Measurements from ENCODE around the gene CLIP2.

The CLIP2 gene

DNA sequence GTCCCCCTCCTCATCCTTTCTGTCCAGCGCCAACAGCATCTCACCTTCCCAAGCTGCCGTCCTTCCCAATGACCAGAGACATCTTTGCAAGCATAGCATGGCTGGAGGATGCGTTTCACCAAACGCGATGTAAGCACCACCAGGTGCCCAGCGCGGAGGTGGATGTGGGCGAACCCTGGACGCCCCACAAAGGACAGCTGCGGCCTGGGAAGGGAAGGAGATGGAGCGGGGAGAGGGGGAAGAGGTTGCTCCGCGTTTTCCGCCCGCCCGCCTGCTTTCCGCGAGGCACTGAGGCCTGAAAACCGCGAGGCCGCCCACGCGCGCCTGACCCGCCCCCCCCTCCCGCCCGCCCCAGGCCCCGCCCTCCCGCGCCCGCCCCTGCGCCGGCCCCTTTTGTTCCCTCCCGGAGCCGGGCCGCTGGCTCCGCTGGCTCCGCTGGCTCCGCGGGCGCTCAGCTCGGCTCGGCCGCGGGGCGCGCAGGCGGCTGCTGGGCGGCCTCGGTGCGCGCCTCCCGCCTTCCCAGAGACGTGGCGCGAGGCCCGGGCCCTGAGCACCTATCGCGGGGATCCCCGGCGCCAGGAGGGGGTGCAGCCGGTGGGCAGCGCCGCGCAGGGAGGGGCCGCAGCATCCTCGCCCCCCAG, at the start of gene CLIP2:
Gene CLIP2, plus strand, starts transcription at position 390 of the 641 bp plus-strand sequence. CDS start 28,140 bp downstream, outside the sequence.
- peak; percentile 83 for ATAC-seq
- TF ChIP-seq ZNF565 (CRISPR knock-in tag; conservative IDR thresholded peaks at IDR 0.05; ENCODE audit: low read depth) (no peak), PPARA (CRISPR knock-in tag; IDR thresholded peaks at IDR 0.05; ENCODE audit: borderline replicate concordance) (no peak), TOX (CRISPR knock-in tag; IDR thresholded peaks at IDR 0.05; ENCODE audit: borderline replicate concordance) (no peak), CSDC2 (CRISPR knock-in tag; IDR thresholded peaks at IDR 0.05) (no peak), ZNF70 (CRISPR knock-in tag; IDR thresholded peaks at IDR 0.05) (no peak), GLIS3 (CRISPR knock-in tag; IDR thresholded peaks at IDR 0.05) (no peak), ZFP3 (CRISPR knock-in tag; IDR thresholded peaks at IDR 0.05) (no peak), ARNTL (CRISPR knock-in tag; IDR thresholded peaks at IDR 0.05; ENCODE audit: borderline replicate concordance, low read depth) (no peak)
- TF ChIP-seq, protein P1, sequence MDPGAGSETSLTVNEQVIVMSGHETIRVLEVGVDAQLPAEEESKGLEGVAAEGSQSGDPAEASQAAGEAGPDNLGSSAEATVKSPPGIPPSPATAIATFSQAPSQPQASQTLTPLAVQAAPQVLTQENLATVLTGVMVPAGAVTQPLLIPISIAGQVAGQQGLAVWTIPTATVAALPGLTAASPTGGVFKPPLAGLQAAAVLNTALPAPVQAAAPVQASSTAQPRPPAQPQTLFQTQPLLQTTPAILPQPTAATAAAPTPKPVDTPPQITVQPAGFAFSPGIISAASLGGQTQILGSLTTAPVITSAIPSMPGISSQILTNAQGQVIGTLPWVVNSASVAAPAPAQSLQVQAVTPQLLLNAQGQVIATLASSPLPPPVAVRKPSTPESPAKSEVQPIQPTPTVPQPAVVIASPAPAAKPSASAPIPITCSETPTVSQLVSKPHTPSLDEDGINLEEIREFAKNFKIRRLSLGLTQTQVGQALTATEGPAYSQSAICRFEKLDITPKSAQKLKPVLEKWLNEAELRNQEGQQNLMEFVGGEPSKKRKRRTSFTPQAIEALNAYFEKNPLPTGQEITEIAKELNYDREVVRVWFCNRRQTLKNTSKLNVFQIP (CRISPR knock-in tag; IDR thresholded peaks at IDR 0.05; ENCODE audit: borderline replicate concordance, low read depth): no peak
- TF ChIP-seq, protein P2, sequence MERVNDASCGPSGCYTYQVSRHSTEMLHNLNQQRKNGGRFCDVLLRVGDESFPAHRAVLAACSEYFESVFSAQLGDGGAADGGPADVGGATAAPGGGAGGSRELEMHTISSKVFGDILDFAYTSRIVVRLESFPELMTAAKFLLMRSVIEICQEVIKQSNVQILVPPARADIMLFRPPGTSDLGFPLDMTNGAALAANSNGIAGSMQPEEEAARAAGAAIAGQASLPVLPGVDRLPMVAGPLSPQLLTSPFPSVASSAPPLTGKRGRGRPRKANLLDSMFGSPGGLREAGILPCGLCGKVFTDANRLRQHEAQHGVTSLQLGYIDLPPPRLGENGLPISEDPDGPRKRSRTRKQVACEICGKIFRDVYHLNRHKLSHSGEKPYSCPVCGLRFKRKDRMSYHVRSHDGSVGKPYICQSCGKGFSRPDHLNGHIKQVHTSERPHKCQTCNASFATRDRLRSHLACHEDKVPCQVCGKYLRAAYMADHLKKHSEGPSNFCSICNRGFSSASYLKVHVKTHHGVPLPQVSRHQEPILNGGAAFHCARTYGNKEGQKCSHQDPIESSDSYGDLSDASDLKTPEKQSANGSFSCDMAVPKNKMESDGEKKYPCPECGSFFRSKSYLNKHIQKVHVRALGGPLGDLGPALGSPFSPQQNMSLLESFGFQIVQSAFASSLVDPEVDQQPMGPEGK (CRISPR knock-in tag; IDR thresholded peaks at IDR 0.05; ENCODE audit: borderline replicate concordance): no peak
- TF ChIP-seq, protein P3, sequence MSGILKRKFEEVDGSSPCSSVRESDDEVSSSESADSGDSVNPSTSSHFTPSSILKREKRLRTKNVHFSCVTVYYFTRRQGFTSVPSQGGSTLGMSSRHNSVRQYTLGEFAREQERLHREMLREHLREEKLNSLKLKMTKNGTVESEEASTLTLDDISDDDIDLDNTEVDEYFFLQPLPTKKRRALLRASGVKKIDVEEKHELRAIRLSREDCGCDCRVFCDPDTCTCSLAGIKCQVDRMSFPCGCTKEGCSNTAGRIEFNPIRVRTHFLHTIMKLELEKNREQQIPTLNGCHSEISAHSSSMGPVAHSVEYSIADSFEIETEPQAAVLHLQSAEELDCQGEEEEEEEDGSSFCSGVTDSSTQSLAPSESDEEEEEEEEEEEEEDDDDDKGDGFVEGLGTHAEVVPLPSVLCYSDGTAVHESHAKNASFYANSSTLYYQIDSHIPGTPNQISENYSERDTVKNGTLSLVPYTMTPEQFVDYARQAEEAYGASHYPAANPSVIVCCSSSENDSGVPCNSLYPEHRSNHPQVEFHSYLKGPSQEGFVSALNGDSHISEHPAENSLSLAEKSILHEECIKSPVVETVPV (CRISPR knock-in tag; IDR thresholded peaks at IDR 0.05): no peak
- TF ChIP-seq, protein P4, sequence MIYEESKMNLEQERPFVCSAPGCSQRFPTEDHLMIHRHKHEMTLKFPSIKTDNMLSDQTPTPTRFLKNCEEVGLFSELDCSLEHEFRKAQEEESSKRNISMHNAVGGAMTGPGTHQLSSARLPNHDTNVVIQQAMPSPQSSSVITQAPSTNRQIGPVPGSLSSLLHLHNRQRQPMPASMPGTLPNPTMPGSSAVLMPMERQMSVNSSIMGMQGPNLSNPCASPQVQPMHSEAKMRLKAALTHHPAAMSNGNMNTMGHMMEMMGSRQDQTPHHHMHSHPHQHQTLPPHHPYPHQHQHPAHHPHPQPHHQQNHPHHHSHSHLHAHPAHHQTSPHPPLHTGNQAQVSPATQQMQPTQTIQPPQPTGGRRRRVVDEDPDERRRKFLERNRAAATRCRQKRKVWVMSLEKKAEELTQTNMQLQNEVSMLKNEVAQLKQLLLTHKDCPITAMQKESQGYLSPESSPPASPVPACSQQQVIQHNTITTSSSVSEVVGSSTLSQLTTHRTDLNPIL (CRISPR knock-in tag; IDR thresholded peaks at IDR 0.05; ENCODE audit: low read depth): no peak
- TF ChIP-seq, protein P5, sequence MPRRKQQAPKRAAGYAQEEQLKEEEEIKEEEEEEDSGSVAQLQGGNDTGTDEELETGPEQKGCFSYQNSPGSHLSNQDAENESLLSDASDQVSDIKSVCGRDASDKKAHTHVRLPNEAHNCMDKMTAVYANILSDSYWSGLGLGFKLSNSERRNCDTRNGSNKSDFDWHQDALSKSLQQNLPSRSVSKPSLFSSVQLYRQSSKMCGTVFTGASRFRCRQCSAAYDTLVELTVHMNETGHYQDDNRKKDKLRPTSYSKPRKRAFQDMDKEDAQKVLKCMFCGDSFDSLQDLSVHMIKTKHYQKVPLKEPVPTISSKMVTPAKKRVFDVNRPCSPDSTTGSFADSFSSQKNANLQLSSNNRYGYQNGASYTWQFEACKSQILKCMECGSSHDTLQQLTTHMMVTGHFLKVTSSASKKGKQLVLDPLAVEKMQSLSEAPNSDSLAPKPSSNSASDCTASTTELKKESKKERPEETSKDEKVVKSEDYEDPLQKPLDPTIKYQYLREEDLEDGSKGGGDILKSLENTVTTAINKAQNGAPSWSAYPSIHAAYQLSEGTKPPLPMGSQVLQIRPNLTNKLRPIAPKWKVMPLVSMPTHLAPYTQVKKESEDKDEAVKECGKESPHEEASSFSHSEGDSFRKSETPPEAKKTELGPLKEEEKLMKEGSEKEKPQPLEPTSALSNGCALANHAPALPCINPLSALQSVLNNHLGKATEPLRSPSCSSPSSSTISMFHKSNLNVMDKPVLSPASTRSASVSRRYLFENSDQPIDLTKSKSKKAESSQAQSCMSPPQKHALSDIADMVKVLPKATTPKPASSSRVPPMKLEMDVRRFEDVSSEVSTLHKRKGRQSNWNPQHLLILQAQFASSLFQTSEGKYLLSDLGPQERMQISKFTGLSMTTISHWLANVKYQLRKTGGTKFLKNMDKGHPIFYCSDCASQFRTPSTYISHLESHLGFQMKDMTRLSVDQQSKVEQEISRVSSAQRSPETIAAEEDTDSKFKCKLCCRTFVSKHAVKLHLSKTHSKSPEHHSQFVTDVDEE (CRISPR knock-in tag; IDR thresholded peaks at IDR 0.05): no peak

DNA sequence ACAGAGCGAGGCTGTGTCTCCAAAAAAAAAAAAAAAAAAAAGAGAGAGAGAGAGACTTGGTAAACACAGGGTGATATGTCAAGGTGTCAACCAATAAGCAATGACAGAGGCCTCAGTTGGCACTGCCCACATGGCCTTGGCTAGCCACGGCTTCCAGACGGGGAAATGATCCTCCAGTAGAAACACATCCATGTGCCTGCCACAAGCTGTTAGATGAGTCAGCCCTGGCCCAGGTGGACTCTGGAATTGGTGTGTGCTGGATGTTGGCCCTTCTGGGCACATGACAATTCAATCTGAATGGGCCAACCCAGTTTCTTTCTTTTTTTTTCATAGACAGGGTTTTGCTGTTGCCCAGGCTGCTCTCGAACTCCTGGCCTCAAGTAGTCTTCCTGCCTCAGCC, 48.7 kb upstream of the CLIP2 start:
- TF ChIP-seq ZNF70 (CRISPR knock-in tag; IDR thresholded peaks at IDR 0.05) (no peak), ESRRG (CRISPR knock-in tag; IDR thresholded peaks at IDR 0.05) (no peak)
- ATAC-seq: no peak

DNA sequence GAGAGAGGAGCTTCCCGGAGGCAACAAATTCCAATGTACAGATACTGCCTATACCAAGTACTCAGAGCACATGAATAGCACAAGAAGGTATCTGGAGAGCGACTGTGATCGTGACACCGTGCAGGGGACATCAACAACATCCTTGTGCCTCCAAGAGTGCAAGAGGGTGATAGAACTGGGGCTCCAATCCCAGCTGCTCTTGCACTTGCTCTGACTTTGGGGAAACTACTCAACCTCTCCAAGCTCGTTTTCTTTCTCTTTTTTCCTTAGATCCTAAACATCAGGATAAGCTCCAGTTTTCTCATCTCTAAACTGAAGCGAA, 47.1 kb upstream of the CLIP2 start:
- ATAC-seq: no peak
- TF ChIP-seq RARB (CRISPR knock-in tag; IDR thresholded peaks at IDR 0.05) (no peak), TOX (CRISPR knock-in tag; IDR thresholded peaks at IDR 0.05; ENCODE audit: borderline replicate concordance) (no peak), ARNTL (CRISPR knock-in tag; IDR thresholded peaks at IDR 0.05; ENCODE audit: borderline replicate concordance, low read depth) (no peak), SNAI2 (CRISPR knock-in tag; IDR thresholded peaks at IDR 0.05) (no peak), ZNF70 (CRISPR knock-in tag; IDR thresholded peaks at IDR 0.05) (no peak), CSDC2 (CRISPR knock-in tag; IDR thresholded peaks at IDR 0.05) (no peak), ZFP3 (CRISPR knock-in tag; IDR thresholded peaks at IDR 0.05) (no peak)
- TF ChIP-seq, protein P3 (CRISPR knock-in tag; IDR thresholded peaks at IDR 0.05): no peak
- TF ChIP-seq, protein P4 (CRISPR knock-in tag; IDR thresholded peaks at IDR 0.05; ENCODE audit: low read depth): no peak

Data from SK-N-SH treated with all-trans-retinoic acid at 6 μM for 48 hours (cell line).